ENCODE measurements around the gene NFATC1.
A peak's percentile ranks its signal among the peaks of the same experiment; 100 is the strongest.

The NFATC1 gene

DNA sequence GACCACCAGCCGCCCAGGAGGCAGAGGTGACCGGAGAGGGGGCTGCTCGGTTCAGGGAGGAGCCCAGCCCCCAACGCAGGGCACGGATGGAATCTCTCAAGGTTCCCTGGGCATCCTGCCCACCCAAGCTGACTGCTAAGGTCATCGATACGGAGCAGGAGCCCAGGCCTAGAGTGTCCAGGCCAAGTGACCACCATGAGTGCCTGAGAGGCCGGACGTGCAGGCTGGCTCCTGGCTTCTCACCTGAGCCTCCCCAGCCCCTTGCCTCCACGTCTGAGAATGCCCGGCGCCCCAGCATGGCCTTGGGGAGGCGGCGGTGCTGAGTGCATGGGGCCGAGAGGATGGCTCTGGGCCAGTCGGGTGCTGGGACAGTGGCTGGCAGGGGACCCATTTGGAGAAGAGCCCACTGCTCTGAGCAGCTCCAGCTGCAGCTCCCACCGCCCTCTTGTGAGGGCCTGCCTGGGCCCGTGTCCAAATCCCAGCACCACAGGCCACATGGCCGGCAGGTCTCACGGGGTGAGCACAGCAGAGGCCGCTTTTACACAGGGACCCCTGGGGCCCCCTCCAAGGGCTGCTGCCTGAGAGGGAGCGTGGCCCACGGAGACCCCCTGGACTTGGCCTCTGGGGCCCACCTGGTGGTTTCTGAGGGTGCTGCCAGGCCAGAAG lies 181.1 kb downstream of the NFATC1 start:
- peak; percentile 27 for DNase-seq

DNA sequence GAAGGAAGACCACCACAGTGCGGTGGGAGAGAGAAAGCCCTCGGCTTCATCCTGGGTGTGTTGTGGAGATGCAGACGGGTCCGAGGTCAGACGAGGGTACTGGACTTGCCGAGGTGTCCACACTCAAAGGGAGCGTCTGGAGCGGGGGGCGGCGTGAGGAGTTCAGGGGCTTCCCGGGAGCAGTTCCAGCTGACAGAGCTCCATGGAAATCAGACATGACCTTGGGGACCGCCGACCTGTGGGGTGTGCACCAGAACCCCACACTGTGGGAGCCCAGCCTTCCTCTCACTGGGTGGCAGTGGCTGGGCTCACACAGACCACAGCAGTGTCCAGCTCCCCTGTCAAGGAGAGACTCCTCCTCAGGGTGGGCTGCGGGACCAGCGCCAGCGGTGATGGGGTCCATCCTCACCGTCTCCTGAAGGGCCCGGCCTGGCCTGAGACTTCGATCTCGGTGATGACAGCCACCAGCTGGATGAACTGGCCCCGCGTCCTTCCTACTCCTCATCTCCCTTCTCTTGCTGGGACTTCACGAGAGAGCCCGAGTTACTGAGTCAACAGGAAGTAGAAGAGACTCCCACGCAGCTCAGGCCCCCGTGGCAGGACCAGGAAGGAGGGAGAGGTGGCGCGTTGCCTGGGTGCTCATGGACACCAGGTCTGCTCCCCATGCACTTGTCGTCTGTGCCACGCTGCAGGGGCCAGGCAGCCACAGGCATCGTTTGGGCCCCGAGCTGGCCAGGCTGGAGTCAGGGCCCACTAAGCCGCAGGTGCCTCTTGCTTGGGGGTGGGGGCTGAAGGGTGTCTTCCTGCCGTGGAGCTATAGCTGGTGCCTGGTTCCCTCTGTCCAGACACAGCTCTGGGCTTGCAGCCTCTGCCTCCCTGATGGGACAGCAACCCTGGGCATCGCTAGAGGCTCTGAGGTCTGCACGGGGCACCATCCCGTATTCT lies 182.0 kb downstream of the NFATC1 start:
- DNase-seq: no peak

DNA sequence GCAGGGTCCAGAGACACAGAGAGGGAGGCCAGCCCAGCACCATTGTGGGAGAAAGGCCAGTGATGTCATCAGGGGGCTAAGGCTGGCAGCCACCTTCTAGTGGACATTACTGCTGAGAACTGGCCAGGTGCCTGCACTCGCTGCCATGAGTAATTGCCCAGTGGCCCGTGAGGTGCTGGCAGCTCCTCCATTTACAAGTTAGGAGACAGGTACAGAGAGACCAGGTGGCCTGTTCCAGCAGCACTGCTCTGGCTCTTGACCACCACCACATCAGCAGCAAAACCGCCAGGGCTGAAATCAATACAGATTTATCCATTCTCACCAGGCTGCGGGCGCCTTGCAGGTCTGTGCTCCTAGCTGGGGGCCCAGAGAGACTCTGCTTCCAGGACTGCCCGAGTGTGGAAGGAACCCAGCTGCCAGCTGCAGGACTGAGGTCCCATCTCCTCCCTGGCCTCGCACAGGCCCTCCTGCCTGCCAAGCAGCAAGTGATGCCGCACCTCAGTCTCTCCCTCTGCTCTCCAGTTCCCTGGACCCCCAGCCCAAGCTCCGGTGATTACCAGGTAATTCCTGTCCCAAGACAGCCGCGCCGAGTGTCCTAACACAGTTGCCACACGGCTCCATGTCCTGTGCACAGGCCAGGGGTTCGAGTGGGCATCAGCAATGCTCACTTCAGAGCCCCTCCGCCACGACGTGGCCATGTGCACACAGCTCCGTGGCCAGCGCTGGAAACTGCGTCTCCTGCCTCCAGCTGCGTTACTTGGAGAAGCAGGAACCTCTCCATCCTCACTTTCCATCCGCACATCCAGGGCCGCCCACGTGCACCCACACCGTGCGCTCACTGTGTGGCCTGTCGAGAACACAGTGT lies 182.9 kb downstream of the NFATC1 start:
- DNase-seq: no peak

Data from fibroblast of skin of scalp (primary cell).